ENCODE data around the gene LY6G5B. TPM values are rescaled to one million over a fixed set of nuclear protein-coding genes. Genes with fewer than 3 reads are reported as not detected.
A peak's percentile ranks its signal among the peaks of the same experiment; 100 is the strongest.

The LY6G5B gene
- total RNA-seq, 1 experiment from 2014 or later: 5.3 TPM

DNA sequence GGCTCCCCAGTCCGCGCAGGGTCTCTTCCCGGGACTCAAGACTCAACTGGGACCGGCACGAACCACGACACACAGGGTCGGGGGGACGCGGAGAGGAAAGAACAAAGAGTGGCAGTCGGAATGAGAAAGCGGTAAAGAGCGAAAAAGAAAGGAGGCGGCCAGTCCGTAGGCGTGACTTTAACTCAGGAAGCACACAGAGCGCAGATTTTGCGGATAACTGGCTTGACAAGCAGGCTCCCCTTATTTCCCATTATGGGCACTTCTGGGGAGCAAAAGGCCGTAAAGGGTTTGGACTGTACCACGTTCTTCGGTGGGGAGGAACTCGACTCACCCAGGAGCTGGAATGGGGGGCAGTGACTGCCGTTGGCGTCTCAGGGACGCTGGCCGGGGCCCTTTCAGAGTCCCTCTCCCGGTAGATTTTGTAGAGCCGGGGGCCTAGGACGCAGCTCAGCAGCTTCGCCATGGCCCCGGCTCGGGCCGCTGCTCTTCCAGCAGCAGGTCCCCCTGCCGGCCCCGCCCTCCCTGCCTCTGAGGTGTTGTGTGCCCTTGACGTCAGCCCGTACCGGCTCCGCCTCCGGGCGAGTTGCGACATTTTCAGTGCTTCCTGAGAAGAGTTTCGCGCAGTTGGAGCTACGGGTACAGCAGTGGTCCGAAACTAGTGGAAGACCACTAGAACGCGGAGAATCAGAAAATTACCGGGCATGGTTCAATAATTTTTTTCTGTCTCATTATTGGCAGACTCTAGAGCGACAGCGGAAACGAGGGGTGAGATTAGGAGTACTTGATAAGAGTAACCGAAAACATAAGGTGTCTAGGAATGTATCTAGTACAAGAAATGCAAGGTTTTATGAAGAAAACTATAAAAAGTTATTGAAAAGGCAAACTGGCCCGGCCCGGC, 33.3 kb downstream of the LY6G5B start, which contains the start of gene ABHD16A:
Gene ABHD16A, minus strand, starts transcription at position 506 of the 898 bp plus-strand sequence. Its CDS starts 43 bp downstream, at position 463.
- peak within 1 kb of the TSS; percentile 86 for H3K9ac ChIP-seq (ENCODE audit: low read length)
- no peaks in the 10 kb centered on the region for H3K9me2 ChIP-seq (replicated peaks; ENCODE audit: low read length)
- peaks cover 25% of the 10 kb centered on the region for H3K79me2 ChIP-seq (ENCODE audit: low read length)
- TF ChIP-seq EZH2 (IDR thresholded peaks at IDR 0.05; ENCODE audit: low read length, unreplicated experiment): no peak
- TF ChIP-seq, protein P1, sequence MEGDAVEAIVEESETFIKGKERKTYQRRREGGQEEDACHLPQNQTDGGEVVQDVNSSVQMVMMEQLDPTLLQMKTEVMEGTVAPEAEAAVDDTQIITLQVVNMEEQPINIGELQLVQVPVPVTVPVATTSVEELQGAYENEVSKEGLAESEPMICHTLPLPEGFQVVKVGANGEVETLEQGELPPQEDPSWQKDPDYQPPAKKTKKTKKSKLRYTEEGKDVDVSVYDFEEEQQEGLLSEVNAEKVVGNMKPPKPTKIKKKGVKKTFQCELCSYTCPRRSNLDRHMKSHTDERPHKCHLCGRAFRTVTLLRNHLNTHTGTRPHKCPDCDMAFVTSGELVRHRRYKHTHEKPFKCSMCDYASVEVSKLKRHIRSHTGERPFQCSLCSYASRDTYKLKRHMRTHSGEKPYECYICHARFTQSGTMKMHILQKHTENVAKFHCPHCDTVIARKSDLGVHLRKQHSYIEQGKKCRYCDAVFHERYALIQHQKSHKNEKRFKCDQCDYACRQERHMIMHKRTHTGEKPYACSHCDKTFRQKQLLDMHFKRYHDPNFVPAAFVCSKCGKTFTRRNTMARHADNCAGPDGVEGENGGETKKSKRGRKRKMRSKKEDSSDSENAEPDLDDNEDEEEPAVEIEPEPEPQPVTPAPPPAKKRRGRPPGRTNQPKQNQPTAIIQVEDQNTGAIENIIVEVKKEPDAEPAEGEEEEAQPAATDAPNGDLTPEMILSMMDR (conservative IDR thresholded peaks at IDR 0.05; ENCODE audit: low read depth, low read length): no peak
- TF ChIP-seq EZH2phosphoT487 (IDR thresholded peaks at IDR 0.05; ENCODE audit: borderline replicate concordance, low read length): no peak
- H3K4me2 ChIP-seq (ENCODE audit: low read length): peak within 1 kb of the TSS; percentile 95
- peak within 1 kb of the TSS; percentile 85 for H3K4me3 ChIP-seq (ENCODE audit: low read length)
- no peaks in the 10 kb centered on the region for H4K20me1 ChIP-seq (ENCODE audit: low read length)
- peaks cover 10% of the 10 kb centered on the region for H3K4me1 ChIP-seq (ENCODE audit: insufficient read depth, low read length)
- TSS peak; percentile 95 for BruUV-seq (replicated peaks)
- ChIA-PET POLR2A (ENCODE audit: unreplicated experiment) (interaction anchor here (0.6 to 0.7 kb wide), 2 partner anchors 19 to 124 kb away, joined by 6 to 8 read pairs; partner anchors contain the start of gene HSPA1B), CTCF (no interaction called here)
- DNase-seq: peak; percentile 98
- H3K27ac ChIP-seq (ENCODE audit: low read length): peak within 1 kb of the TSS; percentile 71
- peak; percentile 94 for ATAC-seq
- peak within 1 kb of the TSS; percentile 87 for H2AFZ ChIP-seq (ENCODE audit: low read length)
- no peaks in the 10 kb centered on the region for H3K36me3 ChIP-seq (ENCODE audit: low read depth, low read length)
- H3F3A ChIP-seq (ENCODE audit: low read length, unreplicated experiment): no peaks in the 10 kb centered on the region
- no peaks in the 10 kb centered on the region for H3K27me3 ChIP-seq (ENCODE audit: low read length)
- H3K9me3 ChIP-seq (ENCODE audit: low read length): no peaks in the 10 kb centered on the region
- intact Hi-C loops (cut with micrococcal nuclease): no loop called here

DNA sequence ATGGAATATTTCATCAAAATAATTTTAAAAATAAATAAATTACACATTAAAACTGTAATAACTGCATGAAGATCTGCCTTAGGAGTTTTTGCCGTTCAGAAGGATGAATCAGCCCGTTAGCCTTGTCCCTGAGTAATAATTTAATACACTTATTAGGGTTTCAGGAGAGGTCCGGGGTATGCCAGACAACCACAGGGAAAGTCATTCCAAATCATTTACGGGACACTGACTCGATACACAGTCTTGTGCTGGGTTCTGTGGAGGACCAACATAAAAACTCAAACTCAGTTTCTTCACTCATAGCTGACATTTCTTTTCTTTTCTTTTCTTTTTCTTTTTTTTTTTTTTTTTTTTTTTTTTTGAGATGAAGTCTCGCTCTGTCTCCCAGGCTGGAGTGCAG, 36.2 kb downstream of the LY6G5B start:
- Histone ChIP-seq H3K36me3 (ENCODE audit: low read depth, low read length) (no peaks in the 10 kb centered on the region), H3K27me3 (ENCODE audit: low read length) (no peaks in the 10 kb centered on the region), H4K20me1 (ENCODE audit: low read length) (no peaks in the 10 kb centered on the region), H3K79me2 (ENCODE audit: low read length) (peaks cover 21% of the 10 kb centered on the region), H3K4me2 (ENCODE audit: low read length) (no peak overlapping the region), H3K4me3 (ENCODE audit: low read length) (no peak overlapping the region), H3F3A (ENCODE audit: low read length, unreplicated experiment) (no peaks in the 10 kb centered on the region), H2AFZ (ENCODE audit: low read length) (no peak overlapping the region), H3K9me2 (replicated peaks; ENCODE audit: low read length) (no peaks in the 10 kb centered on the region), H3K27ac (ENCODE audit: low read length) (no peak overlapping the region), H3K9ac (ENCODE audit: low read length) (no peak overlapping the region), H3K4me1 (ENCODE audit: insufficient read depth, low read length) (peaks cover 10% of the 10 kb centered on the region), H3K9me3 (ENCODE audit: low read length) (no peaks in the 10 kb centered on the region)
- ChIA-PET POLR2A (ENCODE audit: unreplicated experiment) (no interaction called here), CTCF (no interaction called here)
- no TSS peak for BruUV-seq (replicated peaks)
- intact Hi-C loops (cut with micrococcal nuclease): no loop called here
- TF ChIP-seq EZH2 (IDR thresholded peaks at IDR 0.05; ENCODE audit: low read length, unreplicated experiment) (no peak), EZH2phosphoT487 (IDR thresholded peaks at IDR 0.05; ENCODE audit: borderline replicate concordance, low read length) (no peak)
- TF ChIP-seq, protein P1 (conservative IDR thresholded peaks at IDR 0.05; ENCODE audit: low read depth, low read length): no peak
- DNase-seq (no peak), ATAC-seq (no peak)

DNA sequence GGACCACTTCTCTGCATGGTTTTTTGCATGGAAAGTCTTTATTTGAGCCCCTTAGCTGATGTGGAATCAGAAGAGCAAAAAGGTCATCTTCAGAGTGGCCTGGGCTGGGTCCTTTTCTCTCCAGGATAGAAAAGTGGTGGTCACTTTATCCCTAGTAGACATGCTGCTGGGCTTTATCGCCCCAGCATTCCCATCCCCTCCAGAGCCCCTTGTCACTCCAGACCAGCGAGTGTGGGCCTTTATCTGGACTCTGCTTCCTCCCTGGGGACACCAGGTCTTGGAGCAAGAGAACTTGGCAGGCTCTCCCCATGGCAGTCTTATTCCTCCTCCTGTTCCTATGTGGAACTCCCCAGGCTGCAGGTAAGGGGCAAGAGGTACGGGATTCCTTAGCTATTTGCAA, 36.8 kb downstream of the LY6G5B start, which contains the start of gene LY6G6F:
Gene LY6G6F, plus strand, starts transcription at position 268 of the 400 bp plus-strand sequence. Its CDS starts 41 bp downstream, at position 309.
- no peaks in the 10 kb centered on the region for H3K27me3 ChIP-seq (ENCODE audit: low read length)
- CTCF ChIA-PET: no interaction called here
- POLR2A ChIA-PET (ENCODE audit: unreplicated experiment): no interaction called here
- H3K9me2 ChIP-seq (replicated peaks; ENCODE audit: low read length): no peaks in the 10 kb centered on the region
- H3K4me3 ChIP-seq (ENCODE audit: low read length): no peak within 1 kb of the TSS
- H3K4me2 ChIP-seq (ENCODE audit: low read length): no peak within 1 kb of the TSS
- no peak within 1 kb of the TSS for H3K9ac ChIP-seq (ENCODE audit: low read length)
- H3K9me3 ChIP-seq (ENCODE audit: low read length): no peaks in the 10 kb centered on the region
- H3F3A ChIP-seq (ENCODE audit: low read length, unreplicated experiment): no peaks in the 10 kb centered on the region
- TF ChIP-seq EZH2 (IDR thresholded peaks at IDR 0.05; ENCODE audit: low read length, unreplicated experiment) (no peak), EZH2phosphoT487 (IDR thresholded peaks at IDR 0.05; ENCODE audit: borderline replicate concordance, low read length) (no peak)
- TF ChIP-seq, protein P1 (conservative IDR thresholded peaks at IDR 0.05; ENCODE audit: low read depth, low read length): no peak
- intact Hi-C loops (cut with micrococcal nuclease): no loop called here
- H2AFZ ChIP-seq (ENCODE audit: low read length): no peak within 1 kb of the TSS
- BruUV-seq (replicated peaks): no TSS peak
- DNase-seq (no peak), ATAC-seq (no peak)
- no peaks in the 10 kb centered on the region for H3K36me3 ChIP-seq (ENCODE audit: low read depth, low read length)
- H4K20me1 ChIP-seq (ENCODE audit: low read length): no peaks in the 10 kb centered on the region
- peaks cover 6% of the 10 kb centered on the region for H3K4me1 ChIP-seq (ENCODE audit: insufficient read depth, low read length)
- H3K27ac ChIP-seq (ENCODE audit: low read length): no peak within 1 kb of the TSS
- peaks cover 14% of the 10 kb centered on the region for H3K79me2 ChIP-seq (ENCODE audit: low read length)

Measured in PC-3 (cell line).